Spleen (tissue), 11 donors: ENCODE results near the gene PTMA. TPM values are rescaled to one million over a fixed set of nuclear protein-coding genes. Genes with fewer than 3 reads are reported as not detected.
A peak's percentile ranks its signal among the peaks of the same experiment; 100 is the strongest.

ENCODE experiments used
- DNase-seq: peaks from one replicate; pipeline ENCODE4 v3.0.0-alpha.2; 2020
- H3K27ac ChIP-seq, 8 donors: fragments of 200-600 bp; sonication (generic) in 7 of 8; 1 replicate in 4 of 8; 2 replicates in 4 of 8; pipeline versions ENCODE4 v1.5.0 to v1.8.0; 2016 to 2021; ENCODE audit warnings: inconsistent platforms in 4 of 8, mild to moderate bottlenecking in 4 of 8, moderate library complexity in 1 of 8
- H3K27me3 ChIP-seq, 7 donors: fragments of 200-600 bp; sonication (generic) in 6 of 7; replicated peaks in 1 of 7; 1 replicate in 4 of 7; 2 replicates in 3 of 7; pipeline versions ENCODE4 v1.5.0 to v1.8.0; 2016 to 2021; ENCODE audit warnings: inconsistent platforms in 3 of 7, mild to moderate bottlenecking in 1 of 7
- H3K36me3 ChIP-seq, 6 donors: fragments of 200-600 bp; sonication (generic) in 5 of 6; 1 replicate in 4 of 6; 2 replicates in 2 of 6; pipeline versions ENCODE4 v1.5.0 to v1.8.0; 2016 to 2021; ENCODE audit warnings: inconsistent platforms in 2 of 6
- H3K4me1 ChIP-seq, 6 donors: fragments of 200-600 bp; sonication (generic) in 5 of 6; 1 replicate in 3 of 6; 2 replicates in 3 of 6; pipeline versions ENCODE4 v1.5.0 to v1.8.0; 2016 to 2021; ENCODE audit warnings: inconsistent platforms in 3 of 6
- H3K4me3 ChIP-seq, 8 donors: fragments of 200-600 bp; sonication (generic) in 7 of 8; 1 replicate in 4 of 8; 2 replicates in 4 of 8; pipeline versions ENCODE4 v1.5.0 to v1.8.0; 2016 to 2021; ENCODE audit warnings: inconsistent platforms in 4 of 8, mild to moderate bottlenecking in 4 of 8, moderate library complexity in 2 of 8
- H3K9me3 ChIP-seq, 8 donors: fragments of 200-600 bp; sonication (generic) in 7 of 8; 1 replicate in 4 of 8; 2 replicates in 4 of 8; pipeline versions ENCODE4 v1.5.0 to v1.8.0; 2016 to 2021; ENCODE audit warnings: inconsistent platforms in 4 of 8
- POLR2A ChIP-seq, 3 donors: fragments of 450-650 bp; IDR thresholded peaks; one replicate each; pipeline ENCODE4 v1.5.1; 2017; ENCODE audit warnings: antibody characterized with exemption in 3 of 3, mild to moderate bottlenecking in 1 of 3
- POLR2AphosphoS5 ChIP-seq, 3 donors: sonication (generic); formaldehyde crosslinking; IDR thresholded peaks; one replicate each; pipeline ENCODE4 v1.5.1; 2017; ENCODE audit warnings: antibody characterized with exemption in 3 of 3
- WGBS, 5 donors: extraction: QIAGEN DNeasy Blood & Tissue Kit in 3 of 5; methylation state at CpG; one replicate each; pipeline versions ENCODE4 v1.1.5 to v1.1.7; 2013 to 2018; 5-methylcytosine and 5-hydroxymethylcytosine counted together
- intact Hi-C: fragments of 100-400 bp; cut with DNase I; formaldehyde crosslinking; loops from one replicate; pipeline ENCODE4 v1.15.0; 2023; ENCODE audit warnings: low total_unique reads
- polyA plus RNA-seq, 3 donors: library from polyadenylated mRNA; stranded (reverse); fragments of 200-250 nt; gene quantifications; one replicate each; pipeline ENCODE4 v1.2.1, GENCODE V29; 2013
- total RNA-seq, 7 donors: library from RNA; depleted of rRNA in 3 of 7; stranded (reverse); fragments of >200 nt in 3 of 7; fragmentation: NEBNext Ultra II Directional in 4 of 7; extraction: Animal tissue kit (Norgen Biotek cat#: 25700) in 4 of 7; gene quantifications; one replicate each; pipeline versions ENCODE4 v1.1.0 to v1.2.1, GENCODE V29; 2016 to 2021
- TF ChIP-seq, protein P1 (sequence below), 11 experiments: fragments of 200-600 bp in 7 of 11; fragments of 450-650 bp in 4 of 11; sonication (generic) in 4 of 11; IDR thresholded peaks in 8 of 11; conservative IDR thresholded peaks in 3 of 11; 1 replicate in 7 of 11; 2 replicates in 4 of 11; pipeline versions ENCODE4 v1.4.0 to v1.8.0; 2016 to 2021; ENCODE audit warnings: antibody characterized with exemption in 11 of 11, inconsistent platforms in 4 of 11, mild to moderate bottlenecking in 1 of 11
- donor health status: healthy with polysubstance abuse.
- donor health status: DM: no; HTN: no; CAD: no; lungs with moderate emphysema.
- donor health status: DM: no; HTN: no; CAD: no.
- donor health status: Bipolar disorder and iron deficiency.
- donor health status: healthy.
- donor health status: DM: no; HTN: no; CAD: no.
- donor health status: DM: yes; HTN: yes; CAD: no.

PTMA gene
- total and polyA plus RNA-seq, 10 donors = 509 to 2,114 (median 803) TPM

DNA sequence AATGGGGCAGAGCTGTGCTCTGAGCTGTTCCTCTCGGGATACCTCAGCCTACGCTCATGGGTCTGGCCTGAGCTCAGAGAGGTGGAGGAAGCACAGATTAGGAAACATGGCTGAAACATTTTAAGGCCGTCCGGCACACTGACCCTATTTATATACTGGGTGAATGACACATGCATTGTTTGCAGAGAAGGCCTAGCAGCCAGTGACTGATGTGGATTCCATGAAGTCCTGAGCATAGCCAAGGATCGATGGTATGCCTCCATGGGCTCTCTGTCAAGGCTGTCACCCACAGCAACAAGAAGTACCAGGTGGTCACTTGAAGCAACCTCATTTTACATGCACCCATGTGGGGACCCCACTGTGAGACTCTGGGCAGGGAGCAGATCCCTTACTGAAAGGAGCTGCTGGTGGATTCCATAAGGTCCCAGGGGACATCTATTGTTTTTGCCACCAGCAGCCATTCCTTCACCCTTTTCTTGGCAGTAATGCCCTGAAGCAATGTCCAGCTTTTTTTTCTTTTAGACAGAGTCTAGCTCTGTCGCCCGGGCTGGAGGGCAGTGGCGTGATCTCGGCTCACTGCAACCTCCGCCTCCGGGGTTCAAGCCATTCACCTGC, 8.4 kb downstream of the PTMA start:
- TF ChIP-seq POLR2A (IDR thresholded peaks at IDR 0.05) = no peak
- TF ChIP-seq POLR2AphosphoS5 (IDR thresholded peaks at IDR 0.05) = peak in 1 of 3 donors; percentile 24
- Histone ChIP-seq H3K9me3 (peaks cover 0 to 5% (median 0%) of the 10 kb centered on the region in 8 donors), H3K27me3 (no peaks in the 10 kb centered on the region), H3K27ac (peak overlapping the region in 4 of 8 donors; percentile 51 to 77 (median 72)), H3K36me3 (peaks cover 0 to 28% (median 14%) of the 10 kb centered on the region in 6 donors), H3K4me3 (no peak overlapping the region), H3K4me1 (peaks cover 23 to 61% (median 48%) of the 10 kb centered on the region in 6 donors)
- intact Hi-C loops = loop anchor here (10.0 kb wide), 1 partner anchor 52 kb away; no protein-coding TSS in a partner anchor
- no peak for DNase-seq
- WGBS, 5 donors = 79 to 94% (median 90%) methylated on average over 8 to 11 of the region's 11 CpGs

DNA sequence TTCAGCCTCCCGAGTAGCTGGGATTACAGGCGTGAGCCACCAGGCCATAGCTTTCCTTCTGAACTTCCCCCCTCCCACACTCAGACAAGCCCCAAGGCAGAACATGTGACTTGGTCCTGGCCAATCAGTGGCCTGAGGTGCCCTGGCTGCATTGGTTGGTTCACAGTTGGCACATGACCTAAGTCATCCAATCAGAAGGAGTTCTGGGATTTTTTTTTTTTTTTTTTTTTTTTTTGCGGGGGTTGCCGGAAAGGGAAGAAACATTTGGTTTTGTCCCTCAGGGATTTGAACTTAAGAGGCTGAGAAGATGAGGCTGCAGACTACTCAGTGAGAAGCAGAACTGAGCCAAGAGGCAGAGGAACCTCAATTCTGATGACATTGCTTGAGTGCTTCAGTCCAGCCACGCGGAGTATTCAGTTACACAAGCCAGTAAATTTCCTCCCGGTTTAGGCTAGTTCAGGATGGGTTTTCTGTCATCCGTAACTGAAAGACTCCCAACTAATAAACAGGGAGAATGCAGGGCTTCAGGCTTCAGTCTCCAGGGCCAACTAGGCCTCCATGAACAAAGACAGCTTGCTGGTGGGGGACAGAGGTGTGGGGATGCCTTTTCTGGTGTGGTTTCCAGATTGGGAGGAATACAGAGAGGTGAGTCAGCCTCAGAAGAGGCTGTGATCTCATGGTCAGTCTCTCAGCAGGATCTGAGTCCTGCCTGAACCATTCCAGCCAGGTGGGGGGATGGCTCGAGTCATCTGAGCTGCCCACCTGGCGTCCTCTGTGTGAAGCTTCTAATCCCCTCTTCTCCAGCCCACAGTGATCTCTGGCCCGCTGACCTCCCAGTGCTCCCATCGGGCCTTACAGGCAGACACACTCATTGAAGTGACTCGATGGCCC, 9.2 kb downstream of the PTMA start:
- peak overlapping the region in 7 of 8 donors; percentile 6 to 77 (median 67) for H3K27ac ChIP-seq
- H3K9me3 ChIP-seq = peaks cover 0 to 5% (median 0%) of the 10 kb centered on the region in 8 donors
- TF ChIP-seq POLR2A (IDR thresholded peaks at IDR 0.05) (no peak), POLR2AphosphoS5 (IDR thresholded peaks at IDR 0.05) (peak in 2 of 3 donors; percentile 26 to 51)
- H3K4me3 ChIP-seq = no peak overlapping the region
- H3K4me1 ChIP-seq = peaks cover 16 to 53% (median 41%) of the 10 kb centered on the region in 6 donors
- no peak for DNase-seq
- H3K36me3 ChIP-seq = peaks cover 0 to 21% (median 8%) of the 10 kb centered on the region in 6 donors
- no peaks in the 10 kb centered on the region for H3K27me3 ChIP-seq
- intact Hi-C loops = loop anchor here (10.0 kb wide), 1 partner anchor 53 kb away; no protein-coding TSS in a partner anchor
- WGBS, 5 donors = 65 to 78% (median 74%) methylated on average over 8 to 13 of the region's 13 CpGs

DNA sequence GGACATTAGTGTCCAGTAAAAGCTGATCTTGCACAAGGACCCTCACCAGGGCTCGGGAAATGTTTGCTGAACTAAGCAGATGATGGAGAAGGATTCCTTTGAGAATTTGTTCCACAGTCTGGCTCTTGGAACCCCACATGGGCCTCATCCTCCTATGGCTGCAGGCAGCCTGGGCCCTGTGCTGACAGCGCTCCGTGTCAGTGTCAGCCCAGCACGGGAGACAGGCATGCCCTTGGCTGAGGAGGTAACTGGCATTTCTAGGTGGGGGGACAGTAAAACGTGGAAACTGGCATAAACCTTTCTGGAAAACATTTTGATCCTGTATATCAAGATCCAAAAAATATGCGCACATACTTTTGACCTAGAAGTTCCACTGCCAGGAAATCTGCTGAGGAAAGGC, 10.5 kb downstream of the PTMA start:
- DNase-seq = no peak
- no peak overlapping the region for H3K27ac ChIP-seq
- intact Hi-C loops = loop anchor here (10.0 kb wide), 1 partner anchor 54 kb away; no protein-coding TSS in a partner anchor

GRCh38 chr2:231720292-231720986, 12.1 kb downstream of the PTMA start:
- intact Hi-C loops = no loop called here
- TF ChIP-seq POLR2A (IDR thresholded peaks at IDR 0.05) (no peak), POLR2AphosphoS5 (IDR thresholded peaks at IDR 0.05) (no peak)
- TF ChIP-seq, protein P1, sequence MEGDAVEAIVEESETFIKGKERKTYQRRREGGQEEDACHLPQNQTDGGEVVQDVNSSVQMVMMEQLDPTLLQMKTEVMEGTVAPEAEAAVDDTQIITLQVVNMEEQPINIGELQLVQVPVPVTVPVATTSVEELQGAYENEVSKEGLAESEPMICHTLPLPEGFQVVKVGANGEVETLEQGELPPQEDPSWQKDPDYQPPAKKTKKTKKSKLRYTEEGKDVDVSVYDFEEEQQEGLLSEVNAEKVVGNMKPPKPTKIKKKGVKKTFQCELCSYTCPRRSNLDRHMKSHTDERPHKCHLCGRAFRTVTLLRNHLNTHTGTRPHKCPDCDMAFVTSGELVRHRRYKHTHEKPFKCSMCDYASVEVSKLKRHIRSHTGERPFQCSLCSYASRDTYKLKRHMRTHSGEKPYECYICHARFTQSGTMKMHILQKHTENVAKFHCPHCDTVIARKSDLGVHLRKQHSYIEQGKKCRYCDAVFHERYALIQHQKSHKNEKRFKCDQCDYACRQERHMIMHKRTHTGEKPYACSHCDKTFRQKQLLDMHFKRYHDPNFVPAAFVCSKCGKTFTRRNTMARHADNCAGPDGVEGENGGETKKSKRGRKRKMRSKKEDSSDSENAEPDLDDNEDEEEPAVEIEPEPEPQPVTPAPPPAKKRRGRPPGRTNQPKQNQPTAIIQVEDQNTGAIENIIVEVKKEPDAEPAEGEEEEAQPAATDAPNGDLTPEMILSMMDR (IDR thresholded peaks at IDR 0.05 in 8 of 11, conservative IDR thresholded peaks at IDR 0.05 in 3 of 11) = no peak
- Histone ChIP-seq H3K4me1 (peaks cover 0 to 24% (median 13%) of the 10 kb centered on the region in 6 donors), H3K4me3 (no peak overlapping the region), H3K9me3 (peaks cover 0 to 5% (median 0%) of the 10 kb centered on the region in 8 donors), H3K27me3 (no peaks in the 10 kb centered on the region), H3K27ac (no peak overlapping the region), H3K36me3 (no peaks in the 10 kb centered on the region)
- DNase-seq = no peak
- WGBS, 5 donors = 81 to 89% (median 86%) methylated on average over 7 of the region's 7 CpGs

More for the DNA sequence above, 10.5 kb downstream of the PTMA start:
- H3K4me1 ChIP-seq = peaks cover 9 to 40% (median 29%) of the 10 kb centered on the region in 6 donors
- no peak for TF ChIP-seq POLR2A (IDR thresholded peaks at IDR 0.05)
- TF ChIP-seq, protein P1 (IDR thresholded peaks at IDR 0.05 in 8 of 11, conservative IDR thresholded peaks at IDR 0.05 in 3 of 11) = no peak
- TF ChIP-seq POLR2AphosphoS5 (IDR thresholded peaks at IDR 0.05) = no peak
- H3K36me3 ChIP-seq = peaks cover 0 to 9% (median under 1%) of the 10 kb centered on the region in 6 donors
- no peak overlapping the region for H3K4me3 ChIP-seq
- peaks cover 0 to 5% (median 0%) of the 10 kb centered on the region in 8 donors for H3K9me3 ChIP-seq
- H3K27me3 ChIP-seq = no peaks in the 10 kb centered on the region
- 80 to 86% (median 81%) methylated on average over 6 of the region's 6 CpGs for WGBS, 5 donors
